ENCODE data around the gene INPP4B.

The INPP4B gene

DNA sequence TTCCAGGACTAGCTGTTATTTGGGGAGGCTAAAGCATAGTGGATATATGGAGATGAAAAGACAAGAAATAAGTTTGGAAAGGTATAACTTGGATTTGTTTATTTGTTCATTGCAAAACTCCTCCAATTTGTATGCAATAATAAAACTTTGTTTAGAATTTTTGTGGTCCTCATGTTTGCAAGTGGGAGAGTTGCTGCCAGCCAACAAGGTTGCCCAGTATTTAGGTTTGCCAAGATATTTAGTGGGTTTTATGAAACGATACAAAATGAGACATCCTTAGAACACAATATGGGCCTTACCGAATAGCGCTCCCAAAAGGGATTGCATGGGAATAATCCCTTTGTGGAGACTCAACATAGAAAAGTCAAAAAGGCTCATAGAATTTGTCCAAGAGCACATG is 162.1 kb downstream of the INPP4B start:
- TF ChIP-seq CTCF (IDR thresholded peaks at IDR 0.05; ENCODE audit: low read depth, low read length): no peak
- DNase-seq (ENCODE audit: low read depth in 2 of 2): no peak

GRCh38 chr4:142683503-142683902 is 162.6 kb downstream of the INPP4B start:
- no peak overlapping the region for H3K4me3 ChIP-seq (replicated peaks in 1 of 2; ENCODE audit: low read depth in 2 of 2, low read length in 2 of 2)
- TF ChIP-seq CTCF (IDR thresholded peaks at IDR 0.05; ENCODE audit: low read depth, low read length): no peak
- DNase-seq (ENCODE audit: low read depth in 2 of 2): no peak

More for the DNA sequence above, 162.1 kb downstream of the INPP4B start:
- no peak overlapping the region for H3K4me3 ChIP-seq (replicated peaks in 1 of 2; ENCODE audit: low read depth in 2 of 2, low read length in 2 of 2)

GRCh38 chr4:142671516-142671915 is 174.6 kb downstream of the INPP4B start:
- DNase-seq (ENCODE audit: low read depth in 2 of 2): peak; percentile 3 to 4
- TF ChIP-seq CTCF (IDR thresholded peaks at IDR 0.05; ENCODE audit: low read depth, low read length): no peak
- no peak overlapping the region for H3K4me3 ChIP-seq (replicated peaks in 1 of 2; ENCODE audit: low read depth in 2 of 2, low read length in 2 of 2)

- H3K4me3 ChIP-seq (replicated peaks in 1 of 2; ENCODE audit: low read depth in 2 of 2, low read length in 2 of 2): no peak overlapping the region
- DNase-seq (ENCODE audit: low read depth in 2 of 2): peak in 1 of 2 donors; percentile 35
- TF ChIP-seq CTCF (IDR thresholded peaks at IDR 0.05; ENCODE audit: low read depth, low read length): no peak
These were observed 182.3 kb downstream of the INPP4B start for GRCh38 chr4:142663828-142664227.

DNA sequence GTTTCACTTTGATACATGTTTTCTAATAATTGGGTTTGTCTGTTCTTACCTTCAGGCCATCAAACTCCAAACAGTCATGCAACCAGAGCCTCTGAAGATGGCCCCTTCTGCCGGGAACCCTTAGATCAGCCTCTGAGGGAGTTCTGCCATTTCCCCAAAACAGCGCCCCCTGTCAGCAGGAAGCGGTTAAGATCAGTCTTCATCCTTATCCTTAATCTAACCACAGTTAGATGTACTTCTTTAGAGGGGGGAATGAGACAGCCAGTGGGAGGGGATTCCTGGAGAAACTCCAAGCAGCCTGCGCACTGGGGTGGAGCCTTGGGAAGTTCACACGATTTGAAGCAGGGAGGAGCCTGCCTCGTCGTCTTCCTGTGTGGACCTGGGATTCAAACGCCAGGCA is 185.4 kb downstream of the INPP4B start:
- DNase-seq (ENCODE audit: low read depth in 2 of 2): no peak
- no peak for TF ChIP-seq CTCF (IDR thresholded peaks at IDR 0.05; ENCODE audit: low read depth, low read length)
- H3K4me3 ChIP-seq (replicated peaks in 1 of 2; ENCODE audit: low read depth in 2 of 2, low read length in 2 of 2): no peak overlapping the region

DNA sequence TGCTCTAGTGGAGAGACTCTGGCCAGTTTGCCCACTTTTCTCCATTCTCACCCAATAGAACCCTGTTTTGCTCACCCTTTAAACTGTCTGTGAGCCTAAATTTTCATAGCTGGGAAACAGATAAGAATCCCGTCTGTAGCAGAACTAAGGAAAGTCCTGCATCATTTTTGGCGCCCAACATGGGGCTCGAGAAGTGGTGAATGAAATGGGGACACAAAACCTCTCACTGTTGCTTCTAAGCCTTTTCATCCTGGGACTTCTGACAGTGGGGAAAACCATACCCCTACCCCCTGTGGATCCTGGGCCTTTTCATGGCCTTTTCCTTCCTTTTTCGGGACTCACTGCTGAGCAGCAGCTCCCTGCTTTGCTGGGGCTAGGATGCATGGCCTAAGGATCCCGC is 189.9 kb downstream of the INPP4B start:
- no peak for TF ChIP-seq CTCF (IDR thresholded peaks at IDR 0.05; ENCODE audit: low read depth, low read length)
- DNase-seq (ENCODE audit: low read depth in 2 of 2): peak; percentile 23 to 39
- no peak overlapping the region for H3K4me3 ChIP-seq (replicated peaks in 1 of 2; ENCODE audit: low read depth in 2 of 2, low read length in 2 of 2)

DNA sequence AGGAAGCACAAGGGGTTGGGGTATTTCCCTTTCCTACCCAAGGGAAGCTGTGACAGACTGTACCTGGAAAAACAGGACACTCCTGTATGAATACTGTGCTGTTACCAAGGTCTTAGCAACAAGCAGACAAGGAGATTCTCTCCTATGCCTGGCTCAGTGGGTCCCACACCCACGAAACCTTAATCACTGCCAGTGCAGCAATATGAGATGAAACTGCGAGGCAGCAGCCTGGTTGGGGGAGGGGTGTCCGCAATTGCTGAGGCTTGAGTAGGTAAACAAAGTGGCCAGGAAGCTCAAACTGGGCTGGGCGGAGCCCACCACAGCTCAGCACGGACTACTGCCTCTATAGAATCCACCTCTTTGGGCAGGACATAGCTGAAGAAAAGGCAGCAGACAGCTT is 197.7 kb downstream of the INPP4B start:
- no peak for TF ChIP-seq CTCF (IDR thresholded peaks at IDR 0.05; ENCODE audit: low read depth, low read length)
- no peak overlapping the region for H3K4me3 ChIP-seq (replicated peaks in 1 of 2; ENCODE audit: low read depth in 2 of 2, low read length in 2 of 2)
- no peak for DNase-seq (ENCODE audit: low read depth in 2 of 2)
